Adrenal gland (tissue), 12 donors: ENCODE measurements around the gene ZNF428. TPM values are rescaled to one million over a fixed set of nuclear protein-coding genes. Genes with fewer than 3 reads are reported as not detected.
A peak's percentile ranks its signal among the peaks of the same experiment; 100 is the strongest.

Experiments
- DNase-seq, 7 donors: peaks; one replicate each; pipeline ENCODE4 v3.0.0-alpha.2; 2019 to 2020
- H3K27ac ChIP-seq, 5 donors: fragments of 200-600 bp; sonication (generic) in 4 of 5; 1 replicate in 3 of 5; 2 replicates in 2 of 5; pipeline versions ENCODE4 v1.5.1 to v1.8.0; 2016 to 2020; ENCODE audit warnings: mild to moderate bottlenecking in 1 of 5
- H3K27me3 ChIP-seq: fragments of 200-600 bp; 2 replicates; pipeline ENCODE4 v1.8.0; 2021
- H3K36me3 ChIP-seq, 2 donors: fragments of 200-600 bp; replicated peaks in 1 of 2; 1 replicate in 1 of 2; 2 replicates in 1 of 2; pipeline versions ENCODE4 v1.5.1 to v1.8.0; 2018 to 2022
- H3K4me1 ChIP-seq, 2 donors: fragments of 200-600 bp; replicated peaks in 1 of 2; 1 replicate in 1 of 2; 2 replicates in 1 of 2; pipeline versions ENCODE4 v1.5.1 to v1.8.0; 2018 to 2021
- H3K4me3 ChIP-seq, 4 donors: fragments of 200-600 bp; sonication (generic) in 3 of 4; one replicate each; pipeline ENCODE4 v1.5.1; 2016 to 2018
- H3K9me3 ChIP-seq, 3 donors: fragments of 200-600 bp; sonication (generic) in 1 of 3; replicated peaks in 1 of 3; 1 replicate in 2 of 3; 2 replicates in 1 of 3; pipeline versions ENCODE4 v1.5.1 to v1.8.0; 2016 to 2021
- CTCF ChIP-seq, 6 experiments: fragments of 450-650 bp in 4 of 6; fragments of 200-600 bp in 2 of 6; sonication (generic) in 1 of 6; IDR thresholded peaks; 1 replicate in 5 of 6; 2 replicates in 1 of 6; pipeline versions ENCODE4 v1.5.1 to v1.8.0; 2016 to 2021; ENCODE audit warnings: antibody characterized with exemption in 6 of 6, mild to moderate bottlenecking in 2 of 6, moderate library complexity in 1 of 6
- POLR2A ChIP-seq, 2 donors: fragments of 450-650 bp; IDR thresholded peaks; one replicate each; pipeline ENCODE4 v1.6.1; 2017; ENCODE audit warnings: antibody characterized with exemption in 2 of 2, mild to moderate bottlenecking in 2 of 2, moderate library complexity in 1 of 2
- WGBS, 4 donors: extraction: QIAGEN DNeasy Blood & Tissue Kit in 2 of 4; methylation state at CpG; one replicate each; pipeline versions ENCODE4 v1.1.5 to v1.1.7; 2013 to 2017; 5-methylcytosine and 5-hydroxymethylcytosine counted together
- intact Hi-C, 2 donors: fragments of 100-400 bp; cut with DNase I; formaldehyde crosslinking; loops; one replicate each; pipeline versions ENCODE4 v1.14.1 to v1.15.0; 2022 to 2023
- polyA plus RNA-seq, 3 donors: library from polyadenylated mRNA; stranded (reverse); fragments of 200-250 nt in 2 of 3; fragments of 350-450 nt in 1 of 3; fragmentation: Illumina TruSeq in 1 of 3; extraction: RNeasy Lipid Tissue Mini Kit (QIAGEN cat#74804) in 1 of 3; gene quantifications; one replicate each; pipeline ENCODE4 v1.2.3, GENCODE V29; 2013 to 2014
- total RNA-seq, 9 donors: library from RNA; depleted of rRNA in 4 of 9; stranded (reverse); fragments of >200 nt in 4 of 9; fragments of 120-200 nt in 1 of 9; fragmentation: NEBNext Ultra II Directional in 1 of 9; extraction: Animal tissue kit (Norgen Biotek cat#: 25700) in 1 of 9; gene quantifications; one replicate each; pipeline versions ENCODE4 v1.1.0 to v1.2.4, GENCODE V29; 2013 to 2023
- donor health status: healthy with polysubstance abuse.
- donor health status: Bipolar disorder and iron deficiency.
- donor health status: DM: yes; HTN: yes; CAD: no.
- donor health status: DM: no; HTN: no; CAD: no.
- donor health status: DM: no; HTN: no; CAD: no.
- donor health status: DM: yes; HTN: yes; CAD: no.

The ZNF428 gene
- total and polyA plus RNA-seq, 12 donors, result 10.3 to 214 (median 58.8) TPM

DNA sequence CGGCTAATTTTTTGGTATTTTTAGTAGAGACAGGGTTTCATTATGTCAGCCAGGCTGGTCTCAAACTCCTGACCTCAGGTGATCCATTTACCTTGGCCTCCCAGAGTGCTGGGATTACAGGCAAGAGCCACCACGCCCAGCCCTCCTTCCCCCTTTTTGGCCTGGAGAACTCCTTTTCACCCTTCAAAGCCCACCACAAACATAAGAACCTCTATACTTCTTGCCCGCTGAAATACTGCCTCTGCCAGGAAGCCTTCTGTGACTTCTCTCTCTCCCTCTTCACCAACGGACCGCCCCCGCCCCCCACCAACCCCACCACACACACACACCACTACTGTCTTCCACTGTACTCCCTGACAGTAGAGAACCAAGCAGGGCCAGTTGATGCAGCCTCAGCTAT is 2.5 kb downstream of the ZNF428 start:
- Histone ChIP-seq H3K27ac (peak overlapping the region in 2 of 5 donors; percentile 9 to 38), H3K4me1 (peaks cover 9 to 36% of the 10 kb centered on the region in 2 donors), H3K36me3 (peaks cover 0 to 11% of the 10 kb centered on the region in 2 donors), H3K4me3 (no peak overlapping the region), H3K9me3 (no peaks in the 10 kb centered on the region), H3K27me3 (no peaks in the 10 kb centered on the region)
- no peak for DNase-seq
- 89 to 92% (median 90%) methylated on average over 5 to 6 of the region's 6 CpGs for WGBS, 4 donors
- TF ChIP-seq CTCF (IDR thresholded peaks at IDR 0.05) (no peak), POLR2A (IDR thresholded peaks at IDR 0.05) (no peak)
- intact Hi-C loops, result no loop called here

DNA sequence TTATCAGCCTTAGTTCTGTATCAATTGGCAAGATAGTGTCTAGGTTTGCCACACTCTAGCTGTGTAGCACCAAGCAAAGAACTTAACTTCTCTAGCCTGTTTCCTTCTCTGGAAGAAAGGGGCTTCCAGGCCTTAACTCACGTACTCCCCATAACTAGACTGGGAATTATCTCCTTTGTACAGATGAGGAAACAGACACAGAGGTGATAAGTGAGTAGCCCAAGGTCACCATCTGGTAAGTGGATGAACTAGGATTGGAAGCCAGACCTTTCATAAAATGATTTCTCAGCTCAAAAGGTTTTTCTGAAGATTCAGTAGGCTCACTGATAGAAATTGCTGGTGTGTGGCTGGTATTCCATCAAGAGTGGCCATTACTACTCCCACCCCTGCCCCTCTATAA is 3.1 kb downstream of the ZNF428 start:
- H3K9me3 ChIP-seq, result no peaks in the 10 kb centered on the region
- intact Hi-C loops, result no loop called here

GRCh38 chr19:43612374-43612773 is 7.1 kb downstream of the ZNF428 start:
- no peak for DNase-seq
- TF ChIP-seq POLR2A (IDR thresholded peaks at IDR 0.05), result no peak

More for the DNA sequence above, 3.1 kb downstream of the ZNF428 start:
- DNase-seq, result no peak
- Histone ChIP-seq H3K4me1 (peaks cover 9 to 36% of the 10 kb centered on the region in 2 donors), H3K36me3 (peaks cover 0 to 11% of the 10 kb centered on the region in 2 donors), H3K27me3 (no peaks in the 10 kb centered on the region), H3K4me3 (no peak overlapping the region), H3K27ac (peak overlapping the region in 2 of 5 donors; percentile 9 to 38)
- 27 to 56% (median 40%) methylated on average over 1 of the region's 1 CpG for WGBS, 4 donors
- TF ChIP-seq CTCF (IDR thresholded peaks at IDR 0.05), result no peak
- TF ChIP-seq POLR2A (IDR thresholded peaks at IDR 0.05), result no peak

GRCh38 chr19:43611788-43612187 is 7.6 kb downstream of the ZNF428 start, which contains the start of gene SRRM5:
Gene SRRM5, plus strand, starts transcription at chr19:43612088. Its CDS starts 34 bp downstream, at chr19:43612122.
- H3K4me3 ChIP-seq, result no peak within 1 kb of the TSS
- DNase-seq, result no peak
- intact Hi-C loops, result no loop called here
- H3K27ac ChIP-seq, result no peak within 1 kb of the TSS
- H3K4me1 ChIP-seq, result peaks cover 6 to 19% of the 10 kb centered on the region in 2 donors
- peaks cover 0 to 18% of the 10 kb centered on the region in 2 donors for H3K36me3 ChIP-seq
- no peaks in the 10 kb centered on the region for H3K9me3 ChIP-seq
- 91 to 100% (median 97%) methylated on average over 3 of the region's 3 CpGs for WGBS, 4 donors
- no peak for TF ChIP-seq CTCF (IDR thresholded peaks at IDR 0.05)
- TF ChIP-seq POLR2A (IDR thresholded peaks at IDR 0.05), result no peak
- H3K27me3 ChIP-seq, result no peaks in the 10 kb centered on the region

More at GRCh38 chr19:43612374-43612773, 7.1 kb downstream of the ZNF428 start:
- H3K9me3 ChIP-seq, result no peaks in the 10 kb centered on the region
- intact Hi-C loops, result no loop called here
- no peak overlapping the region for H3K4me3 ChIP-seq
- no peaks in the 10 kb centered on the region for H3K27me3 ChIP-seq
- peaks cover 6 to 20% of the 10 kb centered on the region in 2 donors for H3K4me1 ChIP-seq
- 97 to 99% (median 98%) methylated on average over 7 to 12 of the region's 12 CpGs for WGBS, 4 donors
- peaks cover 0 to 17% of the 10 kb centered on the region in 2 donors for H3K36me3 ChIP-seq
- H3K27ac ChIP-seq, result no peak overlapping the region

DNA sequence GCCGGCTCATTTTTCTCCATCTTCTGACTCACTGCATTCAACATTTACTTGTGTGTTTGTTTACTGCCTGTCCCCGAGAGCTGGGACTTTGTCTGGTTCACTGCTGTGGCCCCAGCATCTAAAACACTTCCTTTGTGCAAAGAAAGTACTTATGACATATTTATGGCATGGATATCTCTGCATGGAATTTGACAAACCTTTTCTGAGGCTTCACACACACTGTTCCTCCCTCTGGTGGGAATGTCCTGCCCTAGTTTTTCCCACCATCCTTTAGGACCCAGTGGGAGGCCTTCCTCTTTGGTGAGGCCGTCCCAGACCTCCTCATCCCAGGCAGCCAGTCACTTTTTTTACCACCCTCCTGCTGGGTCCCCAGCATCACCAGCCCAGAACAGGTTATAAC is 8.9 kb downstream of the ZNF428 start:
- Histone ChIP-seq H3K36me3 (peaks cover 0 to 22% of the 10 kb centered on the region in 2 donors), H3K27ac (peak overlapping the region in 1 of 5 donors; percentile 12), H3K4me3 (no peak overlapping the region), H3K27me3 (no peaks in the 10 kb centered on the region), H3K4me1 (peaks cover 2 to 6% of the 10 kb centered on the region in 2 donors), H3K9me3 (no peaks in the 10 kb centered on the region)
- 55 to 69% (median 62%) methylated on average over 3 of the region's 3 CpGs for WGBS, 4 donors
- TF ChIP-seq POLR2A (IDR thresholded peaks at IDR 0.05), result no peak
- TF ChIP-seq CTCF (IDR thresholded peaks at IDR 0.05), result no peak
- no peak for DNase-seq
- intact Hi-C loops, result no loop called here
